ENCODE measurements around the gene C2CD2.

- TF ChIP-seq, protein P1, sequence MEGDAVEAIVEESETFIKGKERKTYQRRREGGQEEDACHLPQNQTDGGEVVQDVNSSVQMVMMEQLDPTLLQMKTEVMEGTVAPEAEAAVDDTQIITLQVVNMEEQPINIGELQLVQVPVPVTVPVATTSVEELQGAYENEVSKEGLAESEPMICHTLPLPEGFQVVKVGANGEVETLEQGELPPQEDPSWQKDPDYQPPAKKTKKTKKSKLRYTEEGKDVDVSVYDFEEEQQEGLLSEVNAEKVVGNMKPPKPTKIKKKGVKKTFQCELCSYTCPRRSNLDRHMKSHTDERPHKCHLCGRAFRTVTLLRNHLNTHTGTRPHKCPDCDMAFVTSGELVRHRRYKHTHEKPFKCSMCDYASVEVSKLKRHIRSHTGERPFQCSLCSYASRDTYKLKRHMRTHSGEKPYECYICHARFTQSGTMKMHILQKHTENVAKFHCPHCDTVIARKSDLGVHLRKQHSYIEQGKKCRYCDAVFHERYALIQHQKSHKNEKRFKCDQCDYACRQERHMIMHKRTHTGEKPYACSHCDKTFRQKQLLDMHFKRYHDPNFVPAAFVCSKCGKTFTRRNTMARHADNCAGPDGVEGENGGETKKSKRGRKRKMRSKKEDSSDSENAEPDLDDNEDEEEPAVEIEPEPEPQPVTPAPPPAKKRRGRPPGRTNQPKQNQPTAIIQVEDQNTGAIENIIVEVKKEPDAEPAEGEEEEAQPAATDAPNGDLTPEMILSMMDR (conservative IDR thresholded peaks at IDR 0.05; ENCODE audit: low read depth in 2 of 2), result no peak
- no peak for TF ChIP-seq POLR2AphosphoS5 (IDR thresholded peaks at IDR 0.05; ENCODE audit: low read depth)
- no peak for TF ChIP-seq CREB1 (CRISPR knock-in tag; IDR thresholded peaks at IDR 0.05; ENCODE audit: low read depth)
- TF ChIP-seq EZH2 (IDR thresholded peaks at IDR 0.05; ENCODE audit: low read depth, unreplicated experiment), result no peak
- TF ChIP-seq JUNB (IDR thresholded peaks at IDR 0.05; ENCODE audit: unreplicated experiment), result no peak
- TF ChIP-seq EZH2phosphoT487 (IDR thresholded peaks at IDR 0.05; ENCODE audit: unreplicated experiment), result no peak
- TF ChIP-seq, protein P2, sequence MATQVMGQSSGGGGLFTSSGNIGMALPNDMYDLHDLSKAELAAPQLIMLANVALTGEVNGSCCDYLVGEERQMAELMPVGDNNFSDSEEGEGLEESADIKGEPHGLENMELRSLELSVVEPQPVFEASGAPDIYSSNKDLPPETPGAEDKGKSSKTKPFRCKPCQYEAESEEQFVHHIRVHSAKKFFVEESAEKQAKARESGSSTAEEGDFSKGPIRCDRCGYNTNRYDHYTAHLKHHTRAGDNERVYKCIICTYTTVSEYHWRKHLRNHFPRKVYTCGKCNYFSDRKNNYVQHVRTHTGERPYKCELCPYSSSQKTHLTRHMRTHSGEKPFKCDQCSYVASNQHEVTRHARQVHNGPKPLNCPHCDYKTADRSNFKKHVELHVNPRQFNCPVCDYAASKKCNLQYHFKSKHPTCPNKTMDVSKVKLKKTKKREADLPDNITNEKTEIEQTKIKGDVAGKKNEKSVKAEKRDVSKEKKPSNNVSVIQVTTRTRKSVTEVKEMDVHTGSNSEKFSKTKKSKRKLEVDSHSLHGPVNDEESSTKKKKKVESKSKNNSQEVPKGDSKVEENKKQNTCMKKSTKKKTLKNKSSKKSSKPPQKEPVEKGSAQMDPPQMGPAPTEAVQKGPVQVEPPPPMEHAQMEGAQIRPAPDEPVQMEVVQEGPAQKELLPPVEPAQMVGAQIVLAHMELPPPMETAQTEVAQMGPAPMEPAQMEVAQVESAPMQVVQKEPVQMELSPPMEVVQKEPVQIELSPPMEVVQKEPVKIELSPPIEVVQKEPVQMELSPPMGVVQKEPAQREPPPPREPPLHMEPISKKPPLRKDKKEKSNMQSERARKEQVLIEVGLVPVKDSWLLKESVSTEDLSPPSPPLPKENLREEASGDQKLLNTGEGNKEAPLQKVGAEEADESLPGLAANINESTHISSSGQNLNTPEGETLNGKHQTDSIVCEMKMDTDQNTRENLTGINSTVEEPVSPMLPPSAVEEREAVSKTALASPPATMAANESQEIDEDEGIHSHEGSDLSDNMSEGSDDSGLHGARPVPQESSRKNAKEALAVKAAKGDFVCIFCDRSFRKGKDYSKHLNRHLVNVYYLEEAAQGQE (IDR thresholded peaks at IDR 0.05; ENCODE audit: unreplicated experiment), result no peak
- TF ChIP-seq ETS1 (IDR thresholded peaks at IDR 0.05), result no peak
- TF ChIP-seq NANOG (IDR thresholded peaks at IDR 0.05; ENCODE audit: borderline replicate concordance), result no peak
Observed at GRCh38 chr21:41927727-41928409, 25.9 kb downstream of the C2CD2 start.
